Measurements from ENCODE around the gene GNL2.
"Not testable (repeated sequence)": the region's sequence is repeated elsewhere in the genome, so short reads cannot be mapped to it uniquely, and the experiment has no call there.

The GNL2 gene

DNA sequence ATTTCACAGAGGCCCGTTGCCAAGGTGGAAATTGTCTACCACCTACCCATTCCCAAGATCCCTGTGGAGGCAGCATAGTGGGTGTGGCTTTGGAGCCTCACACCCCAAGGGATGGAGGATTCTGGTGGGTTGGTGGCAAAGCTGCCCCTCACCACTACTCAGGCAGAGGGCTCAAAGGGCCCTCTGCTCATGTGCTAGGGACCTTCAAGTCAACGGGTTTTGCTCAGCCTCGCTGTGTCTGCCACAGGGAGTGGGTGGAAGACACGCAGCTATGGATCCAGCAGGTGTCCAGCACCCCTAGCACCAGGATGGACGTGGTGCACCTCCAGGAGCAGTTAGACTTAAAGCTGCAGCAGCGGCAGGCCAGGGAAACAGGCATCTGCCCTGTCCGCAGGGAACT, 36.7 kb downstream of the GNL2 start:
- no peak for DNase-seq (ENCODE audit: low spot score)

DNA sequence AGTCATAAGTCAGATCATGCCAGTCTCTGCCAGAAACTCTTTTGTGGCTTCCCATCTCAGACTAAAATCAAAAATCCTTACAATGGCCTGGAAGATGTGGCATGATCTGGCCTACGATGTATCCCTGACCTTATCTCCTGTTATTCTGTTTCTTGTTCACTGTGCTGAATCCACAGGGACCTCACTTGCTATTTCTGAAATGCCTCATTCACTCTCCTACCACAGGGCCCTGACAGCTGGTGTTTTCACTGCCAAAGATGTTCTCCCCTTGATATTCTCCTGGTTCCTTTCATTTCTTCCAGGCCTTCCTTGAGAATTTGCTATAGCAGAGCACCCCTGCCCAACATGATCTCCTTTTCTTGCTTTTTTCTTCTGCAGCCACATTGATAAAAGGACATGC, 37.3 kb downstream of the GNL2 start:
- DNase-seq (ENCODE audit: low spot score): no peak

DNA sequence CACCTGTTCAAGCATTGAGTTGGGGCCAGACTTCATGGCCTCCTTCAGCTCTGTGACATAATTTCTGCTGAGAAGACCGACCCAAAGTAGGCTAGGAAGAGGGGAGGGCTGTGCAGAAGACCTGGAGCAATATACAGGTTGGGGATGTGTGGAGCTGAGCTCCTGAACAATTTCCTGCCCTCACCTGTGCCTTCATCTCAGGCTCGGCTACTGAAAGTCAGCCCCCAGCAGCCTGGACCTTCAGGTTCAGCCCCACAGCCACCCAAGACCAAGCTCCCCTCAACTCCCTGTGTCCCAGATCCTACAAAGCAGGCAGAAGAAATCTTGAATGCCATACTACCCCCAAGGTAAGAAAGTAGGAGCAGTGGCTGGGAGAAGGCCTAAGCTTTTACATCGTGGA, 38.3 kb downstream of the GNL2 start:
- DNase-seq (ENCODE audit: low spot score): no peak

DNA sequence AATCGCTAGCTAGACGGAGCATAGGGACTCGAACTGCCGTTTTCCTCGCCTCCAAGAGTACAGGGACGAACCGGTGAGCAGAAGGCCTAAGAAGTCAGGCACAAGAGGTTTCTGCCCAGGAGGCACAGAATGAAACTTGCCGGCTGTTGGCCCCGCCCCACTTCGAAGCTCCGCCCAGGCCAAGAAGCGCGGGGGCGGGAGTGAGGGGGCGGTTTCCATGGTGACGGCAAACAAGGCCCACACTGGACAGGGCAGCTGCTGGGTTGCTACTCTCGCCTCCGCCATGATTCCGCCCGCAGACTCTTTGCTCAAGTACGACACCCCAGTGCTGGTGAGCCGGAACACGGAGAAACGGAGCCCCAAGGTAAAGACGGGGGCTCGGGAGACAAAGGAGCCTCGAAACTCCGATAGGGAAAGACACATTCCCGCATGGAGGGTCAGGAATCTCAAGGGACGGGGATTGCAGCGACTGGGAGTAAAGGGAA, 39.0 kb downstream of the GNL2 start, which contains the start of gene DNALI1:
Gene DNALI1 (plus strand): TSS at position 229 of the 485 bp plus-strand sequence. CDS start 55 bp downstream, at position 284.
- DNase-seq (ENCODE audit: low spot score): peak; percentile 92

DNA sequence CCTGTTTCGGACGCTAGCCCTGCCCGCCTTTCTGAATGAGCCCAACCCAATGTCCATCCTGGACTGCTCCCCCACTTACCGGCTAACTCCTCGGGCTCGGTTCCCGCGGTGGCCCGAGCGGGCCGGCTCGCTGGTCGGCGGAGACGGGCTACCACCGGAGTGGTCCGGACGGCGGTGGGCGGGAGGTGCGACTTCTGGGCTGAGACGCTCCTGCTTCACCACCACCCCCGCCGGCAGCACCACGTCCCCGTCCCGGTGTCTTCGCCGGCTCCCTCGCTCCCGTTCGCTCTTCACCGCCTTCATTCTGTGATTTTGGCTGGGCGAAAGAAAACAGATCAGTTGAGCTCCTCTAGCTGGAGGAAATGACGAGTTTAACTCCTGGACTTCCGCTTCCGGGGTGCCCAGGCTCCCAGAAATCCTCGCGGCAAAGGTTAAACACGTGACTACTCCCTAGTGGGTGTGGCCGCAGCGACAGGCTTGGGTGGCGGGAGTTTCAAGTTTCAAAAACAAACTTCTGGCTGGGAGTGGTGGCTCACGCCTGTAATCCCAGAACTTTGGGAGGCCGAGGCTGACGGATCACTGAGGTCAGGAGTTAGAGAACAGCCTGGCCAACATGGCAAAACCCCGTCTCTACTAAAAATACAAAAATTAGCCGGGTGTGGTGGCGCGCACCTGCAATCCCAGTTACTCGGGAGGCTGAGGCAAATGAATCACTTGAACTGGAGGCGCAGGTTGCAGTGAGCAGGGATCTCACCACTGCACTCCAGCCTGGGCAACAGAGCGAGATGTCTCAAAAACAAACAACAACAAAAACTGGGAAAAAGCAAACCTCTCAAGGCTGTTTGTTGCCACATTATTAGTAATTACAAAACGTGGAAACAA, 41.6 kb downstream of the GNL2 start, which contains the start of gene SNIP1:
Gene SNIP1 (minus strand): TSS at position 367 of the 882 bp plus-strand sequence. CDS start 64 bp downstream, at position 303.
- peak; percentile 93 for DNase-seq (ENCODE audit: low spot score)

DNA sequence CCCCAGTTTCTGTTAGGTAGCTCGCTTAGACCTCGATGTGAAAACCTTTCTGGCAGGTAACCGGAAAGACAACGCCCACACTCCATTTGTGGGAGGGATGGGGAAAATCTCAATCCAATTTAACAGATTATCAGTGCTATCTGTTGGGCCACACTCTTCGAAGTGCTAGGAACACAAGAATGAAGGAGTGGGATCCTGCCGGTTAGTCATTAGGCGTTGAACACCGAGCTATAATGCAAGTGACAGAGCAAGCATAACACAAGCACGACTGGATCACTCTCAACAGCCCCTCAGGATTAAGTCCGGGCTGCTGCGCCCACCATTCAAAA, 42.2 kb downstream of the GNL2 start:
- no peak for DNase-seq (ENCODE audit: low spot score)

GRCh38 chr1:37549341-37549740, 46.4 kb downstream of the GNL2 start:
- DNase-seq (ENCODE audit: low spot score): no peak

GRCh38 chr1:37545019-37545418, 50.7 kb downstream of the GNL2 start:
- no peak for DNase-seq (ENCODE audit: low spot score)

- no peak for DNase-seq (ENCODE audit: low spot score)
Measured at GRCh38 chr1:37544530-37544929, 51.2 kb downstream of the GNL2 start.

GRCh38 chr1:37540036-37540785, 55.5 kb downstream of the GNL2 start:
- no peak for DNase-seq (ENCODE audit: low spot score)

DNA sequence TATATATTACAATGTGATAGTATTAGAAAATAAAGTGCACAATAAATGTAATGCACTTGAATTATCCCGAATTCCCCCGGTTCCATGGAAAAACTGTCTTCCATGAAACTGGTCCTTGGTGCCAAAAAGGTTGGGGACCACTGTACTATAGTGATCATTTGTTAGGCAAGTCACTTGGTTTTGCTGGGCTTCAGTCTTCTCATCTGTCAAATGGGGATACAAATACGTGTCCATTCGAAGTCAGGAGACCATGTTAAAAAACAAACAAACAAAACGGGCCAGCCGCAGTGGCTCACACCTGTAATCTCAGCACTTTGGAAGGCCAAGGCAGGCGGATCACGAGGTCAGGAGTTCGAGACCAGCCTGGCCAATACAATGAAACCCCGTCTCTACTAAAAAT, 56.6 kb downstream of the GNL2 start:
- DNase-seq (ENCODE audit: low spot score): not testable (repeated sequence)

GRCh38 chr1:37537378-37537777, 58.4 kb downstream of the GNL2 start:
- DNase-seq (ENCODE audit: low spot score): peak; percentile 16

- no peak for DNase-seq (ENCODE audit: low spot score)
Measured at GRCh38 chr1:37533317-37534093, 62.2 kb downstream of the GNL2 start.

DNA sequence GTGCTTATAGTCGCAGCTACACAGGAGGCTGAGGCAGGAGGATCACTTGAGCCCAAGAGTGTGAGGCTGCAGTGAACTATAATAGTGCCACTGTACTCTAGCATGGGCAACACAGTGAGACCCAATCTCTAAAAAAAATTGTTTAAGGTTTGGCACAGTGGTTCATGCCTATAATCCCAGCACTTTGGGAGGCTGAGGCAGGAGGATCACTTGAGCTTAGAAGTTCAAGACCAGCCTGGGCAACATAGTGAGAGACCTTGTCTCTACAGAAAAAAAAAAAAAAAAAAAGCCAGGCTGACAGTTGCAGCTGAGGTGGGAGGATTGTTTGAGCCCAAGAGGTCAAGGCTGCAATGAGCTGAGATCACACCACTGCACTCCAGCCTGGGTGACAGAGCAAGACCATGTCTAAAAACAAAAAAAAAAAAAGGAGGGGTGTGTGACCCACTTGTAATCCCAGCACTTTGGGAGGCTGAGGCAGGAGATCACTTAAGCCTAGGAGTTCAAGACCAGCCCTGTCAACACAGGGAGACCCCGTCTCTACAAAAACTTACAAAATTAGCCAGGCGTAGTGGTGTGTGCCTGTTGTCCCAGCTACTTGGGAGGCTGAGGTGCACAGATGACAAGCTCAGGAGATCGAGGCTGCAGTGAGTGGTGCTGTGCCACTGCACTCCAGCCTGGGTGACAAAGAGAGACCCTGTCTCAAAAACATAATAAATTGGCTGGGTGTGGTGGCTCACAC, 63.1 kb downstream of the GNL2 start:
- DNase-seq (ENCODE audit: low spot score): not testable (repeated sequence)

DNA sequence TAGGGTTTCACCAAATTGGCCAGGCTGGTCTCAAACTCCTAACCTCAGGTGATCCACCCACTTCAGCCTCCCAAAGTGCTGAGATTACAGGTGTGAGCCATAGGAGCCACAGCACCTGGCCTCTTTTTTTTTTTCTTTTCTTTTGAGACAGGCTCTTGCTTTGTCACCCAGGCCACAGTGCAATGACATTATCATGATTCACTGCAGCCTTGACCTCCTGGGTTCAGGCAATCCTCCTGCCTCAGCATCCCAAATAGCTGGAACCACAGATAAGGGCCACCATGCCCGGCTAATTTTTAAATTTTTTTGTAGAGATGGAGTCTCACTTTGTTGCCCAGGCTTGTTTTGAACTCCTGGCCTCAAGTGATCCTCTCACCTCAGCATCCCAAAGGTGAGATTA, 65.8 kb downstream of the GNL2 start:
- DNase-seq (ENCODE audit: low spot score): not testable (repeated sequence)

DNA sequence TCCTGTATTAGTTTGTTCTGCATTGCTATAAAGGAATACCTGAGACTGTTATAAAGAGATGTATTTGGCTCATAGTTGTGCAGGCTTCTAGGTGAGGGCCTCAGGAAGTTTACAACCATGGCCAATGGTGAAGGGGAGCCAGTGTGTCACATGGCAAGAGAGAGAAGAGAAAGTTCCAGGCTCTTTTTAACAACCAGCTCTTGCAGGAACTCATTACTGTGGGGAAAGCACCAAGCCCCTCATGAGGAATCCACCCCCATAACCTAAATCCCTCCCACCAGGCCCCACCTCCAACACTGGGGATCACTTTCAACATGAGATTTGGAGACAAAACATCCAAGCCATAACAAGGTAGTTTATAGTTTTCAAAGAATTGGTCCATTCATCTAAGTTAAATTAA, 76.1 kb downstream of the GNL2 start:
- DNase-seq (ENCODE audit: low spot score): no peak

DNA sequence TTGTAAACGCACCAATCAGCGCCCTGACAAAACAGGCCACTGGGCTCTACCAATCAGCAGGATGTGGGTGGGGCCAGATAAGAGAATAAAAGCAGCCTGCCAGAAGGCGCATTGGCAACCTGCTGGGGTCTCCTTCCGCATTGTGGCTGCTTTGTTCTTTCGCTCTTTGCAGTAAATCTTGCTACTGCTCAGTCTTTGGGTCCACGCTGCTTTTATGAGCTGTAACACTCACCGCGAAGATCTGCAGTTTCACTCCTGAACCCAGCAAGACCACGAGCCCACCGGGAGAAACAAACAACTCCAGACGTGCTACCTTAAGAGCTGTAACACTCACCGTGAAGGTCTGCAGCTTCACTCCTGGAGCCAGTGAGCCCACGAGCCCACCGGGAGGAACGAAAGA, 76.8 kb downstream of the GNL2 start:
- DNase-seq (ENCODE audit: low spot score): not testable (repeated sequence)

- not testable (repeated sequence) for DNase-seq (ENCODE audit: low spot score)
Measured at GRCh38 chr1:37518241-37518640, 77.5 kb downstream of the GNL2 start.

GRCh38 chr1:37517569-37517968, 78.2 kb downstream of the GNL2 start:
- no peak for DNase-seq (ENCODE audit: low spot score)
